GM19438 (cell line): ENCODE data around the gene OR52L1.
"Not testable (repeated sequence)": the region's sequence is repeated elsewhere in the genome, so short reads cannot be mapped to it uniquely, and the experiment has no call there.

ENCODE experiments used
- ATAC-seq: cut with Tn5 transposase; IDR thresholded peaks from one replicate; pipeline ENCODE4 v1.9.1; 2021; ENCODE audit warnings: low read depth; ENCODE audit not compliant: unreplicated experiment

Gene OR52L1

DNA sequence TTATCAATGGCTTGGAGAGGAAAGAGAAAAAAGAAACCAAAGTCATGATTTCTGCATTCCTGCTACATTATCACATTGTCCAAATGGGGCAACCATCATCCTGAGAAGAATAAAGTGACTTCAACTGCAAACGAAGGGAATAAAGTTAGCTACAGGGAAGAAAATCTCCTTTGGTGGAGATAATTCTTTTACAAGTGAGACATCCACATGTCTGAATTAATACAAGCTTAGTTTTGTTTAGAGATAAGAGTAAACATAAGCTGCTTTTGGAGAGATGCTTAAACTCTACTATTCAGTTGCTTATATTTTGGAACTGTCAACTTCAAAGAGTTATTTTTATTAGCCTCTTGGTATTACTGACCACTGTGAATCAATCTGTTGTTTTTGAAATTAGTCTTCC is at the start of gene OR52L1:
OR52L1 (minus strand) TSS at position 101 of the 400 bp plus-strand sequence; CDS start at position 46, 55 bp downstream.
- ATAC-seq = no peak

DNA sequence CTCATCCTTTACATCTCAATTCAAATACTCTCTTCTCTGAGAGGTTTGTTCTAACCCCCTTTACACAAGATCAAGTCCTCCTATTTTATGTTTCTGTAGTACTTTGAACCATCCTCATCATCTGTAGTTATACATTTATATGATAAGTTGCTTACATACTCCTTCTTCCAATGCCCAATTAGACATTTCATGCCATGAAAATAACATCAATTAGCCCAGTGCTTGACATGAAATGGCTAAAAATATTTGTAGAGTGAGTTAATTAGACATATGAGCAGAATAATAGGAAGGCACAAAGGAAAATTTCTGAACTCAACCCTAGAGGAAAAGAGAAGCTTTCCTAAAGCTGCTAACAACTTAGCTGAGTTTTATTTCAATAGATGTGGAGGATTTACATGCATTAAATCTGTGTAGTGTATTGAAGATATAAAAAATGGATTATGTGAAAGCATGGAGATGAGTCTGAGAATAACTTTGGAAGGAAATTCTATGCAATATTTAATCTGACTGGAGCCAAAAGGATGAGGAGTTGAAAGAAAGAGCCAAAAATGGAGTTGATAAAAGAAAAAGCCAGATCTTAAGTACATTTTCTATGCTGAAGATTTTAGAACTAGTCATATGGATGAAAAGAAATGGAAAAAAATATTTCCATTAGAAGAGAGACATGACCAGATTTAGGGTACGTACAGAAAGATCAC is 44.1 kb upstream of the OR52L1 start, which contains the start of gene OR56A1:
OR56A1 (minus strand) TSS at position 51 of the 698 bp plus-strand sequence. CDS start 3,066 bp downstream, outside the sequence.
- no peak for ATAC-seq

DNA sequence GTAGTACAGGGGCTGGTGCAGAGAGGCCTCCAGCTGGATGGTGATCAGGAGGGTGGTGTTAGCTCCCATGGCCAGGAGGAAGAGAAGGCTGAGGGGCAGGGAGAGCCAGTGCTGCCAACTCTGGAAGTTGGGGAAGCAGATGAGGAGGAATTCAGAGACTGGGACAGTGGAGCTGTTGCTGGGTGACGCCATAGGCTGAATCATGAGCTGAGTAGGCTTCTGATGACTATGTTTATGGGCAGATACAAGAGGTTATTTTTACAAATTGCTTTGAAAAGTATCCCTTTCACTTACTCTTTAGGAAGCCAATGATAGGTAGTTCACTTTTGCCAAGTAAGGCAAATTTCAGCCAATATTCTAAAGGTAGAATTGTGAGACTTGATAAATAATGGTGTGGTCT is 40.7 kb upstream of the OR52L1 start:
- ATAC-seq = no peak

DNA sequence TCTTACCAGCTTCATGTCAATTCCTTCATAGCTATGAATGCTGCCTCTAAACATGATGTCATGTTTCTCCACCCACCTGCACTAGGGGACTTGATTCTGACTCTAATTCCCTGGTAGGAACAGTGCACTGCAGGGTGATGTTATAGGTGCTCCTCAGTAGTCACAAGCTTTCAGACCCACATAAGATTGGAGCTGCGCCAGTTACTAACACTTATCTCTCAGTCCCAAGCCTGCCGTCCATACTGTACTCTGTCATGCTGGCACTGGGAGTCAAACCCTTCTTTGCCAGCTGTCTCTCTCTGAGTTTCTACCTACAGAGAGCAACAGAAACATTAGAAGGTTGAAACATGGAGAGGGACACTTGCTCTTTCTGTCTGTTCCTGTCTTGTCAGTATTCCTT is 38.3 kb upstream of the OR52L1 start:
- ATAC-seq = no peak

DNA sequence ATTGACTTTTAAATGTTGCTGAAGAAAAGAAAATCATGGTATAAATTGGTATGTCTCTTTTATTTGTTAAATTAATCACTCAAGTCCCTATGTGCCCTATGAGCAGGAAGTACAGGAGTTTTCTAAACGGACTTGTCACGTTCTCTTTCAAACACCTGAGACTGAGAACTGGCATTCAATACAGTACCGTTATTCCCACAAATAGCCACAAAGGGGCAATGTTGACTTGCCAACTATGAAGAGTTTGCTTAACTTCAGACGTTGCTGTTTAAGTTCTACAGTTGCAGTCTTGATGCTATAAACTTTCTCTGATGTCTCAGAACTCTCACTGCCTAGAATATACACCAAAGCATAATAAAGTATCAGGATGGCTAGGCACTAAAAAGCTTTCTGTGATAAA is 36.2 kb upstream of the OR52L1 start:
- no peak for ATAC-seq

DNA sequence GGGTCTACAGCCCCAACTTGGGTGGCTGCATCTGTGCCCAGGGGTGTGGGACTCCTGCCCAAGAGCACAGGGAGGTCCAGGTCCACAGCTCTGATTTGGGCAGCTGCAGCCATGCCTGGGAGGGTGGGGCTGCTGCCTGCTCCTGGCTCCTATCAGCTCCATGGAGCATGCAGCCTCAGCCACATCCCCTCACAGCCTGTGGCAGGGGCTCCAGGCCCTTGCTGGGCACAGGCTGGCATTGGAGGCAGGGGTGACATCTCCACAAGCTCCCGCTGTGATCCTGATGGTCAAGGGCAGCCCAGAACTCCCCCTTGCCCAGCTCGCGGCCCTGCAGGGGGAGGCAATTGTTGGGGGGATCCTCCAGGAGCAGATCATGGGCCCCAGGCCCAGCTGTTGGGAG is 26.3 kb upstream of the OR52L1 start:
- no peak for ATAC-seq

DNA sequence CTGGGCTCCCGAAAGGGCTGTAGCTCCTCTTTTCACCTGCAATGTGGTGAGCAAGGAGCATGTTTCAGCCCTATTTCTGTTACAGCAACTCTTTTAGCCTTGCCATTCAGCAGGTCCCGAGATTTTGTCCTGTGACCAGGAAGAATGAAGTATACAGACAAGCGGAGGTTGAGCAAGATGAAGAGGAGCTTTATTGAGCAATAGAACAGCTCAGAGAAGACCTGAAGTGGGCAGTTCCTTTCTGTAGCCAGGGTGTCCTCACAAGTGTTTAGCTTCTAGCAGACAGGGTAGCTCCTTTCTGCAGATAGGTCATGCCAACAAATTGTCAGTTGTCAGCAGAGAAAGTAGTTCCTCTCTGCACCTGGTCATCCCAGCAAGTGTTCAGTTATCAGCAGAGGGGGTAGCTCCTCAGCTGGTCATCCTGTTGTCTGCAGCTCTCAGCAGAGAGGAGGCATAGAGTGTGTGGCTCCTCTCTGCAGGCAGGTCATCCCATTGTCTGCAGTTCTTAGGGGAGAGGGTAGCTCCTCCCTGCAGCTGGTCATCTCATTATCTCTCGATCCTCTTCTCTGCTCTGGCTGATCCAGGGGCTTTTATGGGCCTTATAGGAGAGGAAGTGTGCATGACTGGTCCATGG is 25.4 kb upstream of the OR52L1 start:
- no peak for ATAC-seq

DNA sequence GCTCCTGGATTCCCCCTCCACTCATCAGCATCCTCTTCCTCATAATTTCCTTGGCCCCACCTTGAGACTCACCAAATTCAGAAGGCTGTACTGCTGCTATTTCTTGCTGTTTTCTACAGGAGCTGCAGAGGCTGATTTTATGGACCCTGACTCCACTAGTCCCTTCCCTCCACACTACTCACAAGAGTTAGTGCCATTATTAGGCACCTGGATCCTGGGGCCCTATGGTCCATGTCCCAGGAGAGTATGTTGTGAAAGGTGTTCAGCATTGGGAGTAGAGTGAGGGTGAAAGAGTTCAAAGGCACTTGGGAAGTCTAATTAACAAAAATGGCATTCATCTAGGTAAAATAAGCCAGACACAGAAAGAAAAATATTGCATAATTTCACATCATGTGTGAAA is 20.1 kb upstream of the OR52L1 start, which contains the start of gene OR56A4:
OR56A4 (minus strand) TSS at position 101 of the 400 bp plus-strand sequence. CDS start 3,954 bp downstream, outside the sequence.
- ATAC-seq = no peak

DNA sequence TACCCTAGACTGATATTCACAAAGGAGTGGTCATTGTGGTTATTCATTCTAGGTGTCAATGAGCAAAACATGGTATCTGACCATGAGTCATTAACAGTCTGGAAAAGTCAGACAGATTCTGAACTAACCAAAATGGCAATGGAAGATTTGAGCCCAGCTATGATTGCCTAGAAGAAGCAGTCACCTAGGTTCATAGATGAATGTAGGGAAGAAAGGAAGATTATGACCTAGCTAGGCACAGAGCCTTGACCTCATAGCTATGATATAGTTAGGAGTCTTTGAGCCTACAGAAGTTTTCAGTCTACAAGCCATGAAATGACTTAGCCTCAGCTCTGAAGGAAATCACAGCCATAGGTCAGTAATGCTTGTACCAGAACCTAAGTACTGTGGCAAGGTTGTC is 19.6 kb upstream of the OR52L1 start:
- ATAC-seq = no peak

DNA sequence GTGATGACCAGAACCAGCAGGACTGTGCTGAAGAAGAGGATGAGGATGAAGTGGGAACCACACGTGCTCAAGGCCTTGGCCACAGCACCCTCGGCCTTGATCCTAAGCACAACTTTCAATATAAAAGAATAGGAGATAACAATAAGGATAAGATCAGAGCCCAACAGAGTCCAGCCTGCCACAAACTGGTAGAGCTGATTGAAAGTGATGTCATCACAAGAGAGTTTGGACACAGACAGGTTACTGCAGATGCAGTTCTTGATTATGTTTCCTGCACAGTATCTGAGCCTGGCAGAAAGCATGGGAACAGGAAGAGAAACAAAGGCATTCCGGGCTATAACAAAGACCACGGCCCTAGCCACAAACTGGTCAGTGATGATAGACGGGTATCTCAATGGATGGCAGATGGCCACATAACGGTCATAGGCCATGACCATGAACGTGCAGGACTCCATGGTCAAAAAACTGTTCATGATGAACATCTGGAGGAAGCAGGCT is 15.5 kb upstream of the OR52L1 start:
- no peak for ATAC-seq

DNA sequence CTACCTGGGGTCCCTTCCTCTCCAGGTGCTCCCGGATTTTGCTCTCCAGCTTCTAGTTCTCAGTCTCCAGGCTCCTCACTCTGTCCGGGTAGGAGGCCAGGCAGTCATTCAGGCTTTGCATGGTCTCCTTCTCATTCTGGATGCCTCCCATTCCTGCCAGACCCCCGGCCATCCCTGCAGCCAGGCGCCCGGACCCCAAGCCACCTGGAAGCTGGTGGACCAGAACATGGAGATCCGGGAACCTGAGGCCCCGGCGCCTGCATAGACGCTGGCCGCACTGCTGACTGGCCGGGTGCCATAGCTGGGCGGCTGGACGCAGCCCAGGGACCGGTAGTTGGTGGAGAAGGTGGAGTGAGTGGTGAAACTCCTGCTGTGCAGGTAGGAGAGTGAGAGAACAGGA is 8.0 kb upstream of the OR52L1 start:
- ATAC-seq = no peak

DNA sequence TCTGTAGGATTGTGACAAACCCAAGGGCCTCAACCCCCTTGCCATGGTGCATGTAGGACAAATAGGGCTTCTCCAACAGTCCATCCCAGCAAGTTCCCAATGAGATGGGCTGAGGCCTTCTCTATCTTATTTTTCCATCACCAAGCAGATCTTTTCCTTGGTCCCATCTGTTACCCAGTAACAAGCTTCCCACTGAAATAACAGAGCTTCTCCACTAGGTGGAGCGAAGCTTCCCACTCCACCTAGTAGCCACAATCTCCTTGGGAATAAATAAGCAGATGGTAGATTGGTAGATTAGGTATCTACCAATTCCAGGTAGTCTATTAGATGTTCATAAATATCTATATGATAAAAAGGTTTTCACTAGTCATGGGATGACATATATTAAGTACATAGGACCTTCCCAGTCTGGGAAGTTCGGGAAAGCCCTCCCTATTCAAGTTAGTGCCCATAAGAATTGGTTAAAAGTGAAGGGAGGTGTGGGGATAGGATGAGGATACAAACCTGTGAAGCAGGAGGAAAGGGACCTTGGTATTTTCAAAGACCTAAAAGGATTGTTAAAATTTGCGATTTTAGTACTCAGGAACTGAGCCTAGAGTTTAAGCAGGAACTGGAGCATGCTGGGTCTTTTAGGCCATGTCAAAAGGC is 5.9 kb upstream of the OR52L1 start:
- no peak for ATAC-seq

DNA sequence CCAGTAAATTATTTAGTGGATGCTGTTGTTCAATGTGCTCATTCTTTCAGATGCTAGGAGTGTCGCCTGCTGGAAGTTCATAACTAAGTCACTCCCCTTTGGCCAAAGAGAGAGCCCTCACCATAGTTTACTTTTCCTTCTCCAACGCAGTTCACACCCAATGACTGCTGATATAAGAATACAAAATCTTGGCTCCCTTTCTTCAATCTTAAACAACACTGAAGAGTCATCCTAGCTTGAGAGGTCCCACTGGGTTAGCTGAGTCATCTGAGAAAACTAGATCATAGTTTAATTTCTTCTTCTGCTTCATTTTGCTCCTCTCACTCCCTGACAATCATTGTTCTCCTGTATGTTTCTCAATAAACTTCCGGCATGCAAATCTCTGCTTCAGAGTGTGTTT is 5.4 kb upstream of the OR52L1 start:
- ATAC-seq = no peak

DNA sequence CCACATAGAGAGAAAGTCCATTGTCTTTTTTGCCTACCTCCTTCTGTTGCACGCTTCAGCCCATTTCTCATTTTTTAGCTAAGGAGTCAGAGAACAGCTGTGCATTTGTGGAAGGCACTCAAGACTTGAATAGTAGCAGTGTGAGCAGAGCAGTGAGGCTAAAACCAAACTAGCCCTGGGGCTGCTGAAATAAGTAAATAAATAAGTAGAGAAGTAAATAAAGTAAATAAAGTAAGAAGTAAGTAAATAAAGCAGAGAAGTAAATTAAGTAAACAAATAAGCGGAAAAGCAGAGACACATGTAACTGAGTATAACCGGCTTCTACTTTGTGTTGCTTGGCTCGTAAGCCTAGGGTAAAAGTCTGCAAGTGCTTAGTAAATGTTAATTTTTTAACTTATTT is 2.4 kb upstream of the OR52L1 start:
- no peak for ATAC-seq

DNA sequence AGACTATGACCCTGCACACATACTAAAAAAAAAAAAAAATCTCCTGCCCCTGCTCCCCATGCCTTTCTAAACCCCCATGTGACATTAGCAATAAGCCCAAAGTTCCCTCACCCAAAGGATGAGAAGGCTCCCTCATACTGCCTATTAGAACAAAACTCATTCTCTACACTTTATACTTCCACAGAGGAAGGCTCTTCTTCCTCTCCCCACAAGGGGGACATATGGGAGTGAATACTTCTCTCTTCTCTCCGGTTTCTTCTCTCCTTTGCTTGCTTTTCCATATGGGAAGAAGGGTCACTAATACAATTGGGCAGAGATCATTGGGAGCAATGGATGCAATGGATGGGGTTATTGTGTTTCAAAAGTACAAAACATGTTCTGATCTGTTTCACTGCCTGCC is 3.3 kb downstream of the OR52L1 start:
- ATAC-seq = no peak

DNA sequence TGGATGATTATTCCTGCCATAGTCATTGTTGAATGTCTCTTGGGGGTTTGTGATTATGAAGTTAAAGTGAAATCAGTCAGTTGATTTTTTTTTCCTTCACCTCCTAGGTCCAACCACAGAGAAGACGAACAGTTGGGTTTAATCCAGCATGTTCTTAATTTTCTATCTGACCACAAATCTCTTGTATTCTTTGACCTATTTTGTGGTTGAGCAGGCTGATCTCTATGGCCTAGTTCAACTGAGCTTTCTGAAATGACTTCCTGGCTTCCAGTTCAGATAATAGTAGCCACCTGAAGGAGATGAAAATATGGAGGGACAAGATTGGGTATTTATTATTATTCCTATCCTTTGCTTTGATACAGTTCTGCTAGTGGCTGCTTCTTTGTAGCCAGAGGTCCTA is 13.3 kb downstream of the OR52L1 start:
- ATAC-seq = no peak

DNA sequence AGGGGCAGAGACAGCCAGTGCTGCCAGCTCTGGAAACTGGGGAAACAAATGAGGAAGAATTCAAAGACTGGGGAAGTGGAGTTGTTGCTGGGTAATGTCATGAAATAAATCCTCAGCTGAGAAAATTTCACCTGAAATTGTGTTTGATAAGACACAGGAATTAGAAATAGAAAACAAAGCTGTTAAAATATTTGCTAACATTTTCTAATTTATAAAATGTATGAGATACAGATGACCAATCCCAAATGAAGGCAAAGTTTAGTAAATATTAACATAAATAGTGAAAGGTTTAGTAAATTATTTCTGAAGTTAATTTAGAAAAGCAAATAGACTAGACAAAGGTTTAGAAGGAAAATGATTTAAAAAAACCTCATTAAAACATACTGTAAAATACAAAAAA is 18.4 kb downstream of the OR52L1 start, which contains the start of gene OR56A5:
OR56A5 (minus strand) TSS at position 101 of the 400 bp plus-strand sequence; CDS start at position 101, 0 bp downstream.
- ATAC-seq = no peak

DNA sequence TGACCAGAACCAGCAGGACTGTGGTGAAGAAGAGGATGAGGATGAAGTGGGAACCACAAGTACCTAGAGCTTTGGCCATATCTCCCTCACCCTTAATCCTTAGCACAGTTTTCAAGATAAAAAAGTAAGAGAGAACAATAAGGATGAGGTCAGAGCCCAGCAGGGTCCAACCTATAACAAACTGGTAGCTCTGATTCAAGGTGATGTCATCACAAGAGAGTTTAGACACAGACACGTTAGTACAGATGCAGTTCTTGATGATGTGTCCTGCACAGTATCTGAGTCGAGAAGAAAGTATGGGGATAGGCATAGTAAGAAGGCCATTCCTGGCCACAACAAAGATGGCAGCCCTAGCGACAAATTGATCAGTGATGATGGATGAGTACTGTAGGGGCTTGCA is 19.1 kb downstream of the OR52L1 start:
- ATAC-seq = no peak

DNA sequence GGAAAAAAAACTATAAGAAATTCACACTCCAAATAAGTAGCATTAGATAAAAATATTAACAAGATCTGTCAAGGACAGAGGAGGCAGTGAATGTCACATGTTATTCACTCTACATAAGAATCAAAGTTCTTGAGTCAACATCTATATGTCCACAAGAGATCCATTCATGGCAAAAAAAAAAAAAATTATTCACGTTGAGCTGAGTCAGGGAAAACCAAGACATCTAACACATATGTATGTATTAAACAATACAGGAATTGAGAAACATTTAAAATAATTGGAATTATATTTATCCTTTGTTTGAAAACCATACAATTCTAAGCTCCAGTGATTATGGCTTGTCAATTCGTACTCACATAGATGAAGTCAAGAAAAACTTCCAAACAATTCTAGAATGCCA is 19.8 kb downstream of the OR52L1 start:
- no peak for ATAC-seq

DNA sequence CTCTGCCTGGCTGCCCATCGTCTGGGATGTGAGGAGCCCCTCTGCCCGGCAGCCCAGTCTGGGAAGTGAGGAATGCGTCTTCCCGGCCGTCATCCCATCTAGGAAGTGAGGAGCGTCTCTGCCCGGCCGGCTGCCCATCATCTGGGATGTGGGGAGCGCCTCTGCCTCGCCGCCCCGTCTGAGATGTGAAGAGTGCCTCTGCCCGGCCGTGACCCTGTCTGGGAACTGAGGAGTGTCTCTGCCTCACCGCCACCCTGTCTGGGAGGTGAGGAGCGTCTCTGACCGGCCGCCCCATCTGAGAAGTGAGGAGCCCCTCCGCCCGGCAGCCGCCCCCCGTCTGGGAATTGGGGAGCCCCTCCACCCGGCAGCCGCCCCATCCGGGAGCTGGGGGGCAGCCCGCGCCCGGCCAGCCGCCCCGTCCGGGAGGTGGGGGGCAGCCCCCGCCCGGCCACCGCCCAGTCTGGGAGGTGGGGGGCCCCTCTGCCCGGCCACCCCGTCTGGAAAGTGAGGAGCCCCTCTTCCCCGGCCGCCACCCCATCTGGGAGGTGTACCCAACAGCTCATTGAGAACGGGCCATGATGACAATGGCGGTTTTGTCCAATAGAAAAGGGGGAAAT is 26.0 kb downstream of the OR52L1 start:
- not testable (repeated sequence) for ATAC-seq

DNA sequence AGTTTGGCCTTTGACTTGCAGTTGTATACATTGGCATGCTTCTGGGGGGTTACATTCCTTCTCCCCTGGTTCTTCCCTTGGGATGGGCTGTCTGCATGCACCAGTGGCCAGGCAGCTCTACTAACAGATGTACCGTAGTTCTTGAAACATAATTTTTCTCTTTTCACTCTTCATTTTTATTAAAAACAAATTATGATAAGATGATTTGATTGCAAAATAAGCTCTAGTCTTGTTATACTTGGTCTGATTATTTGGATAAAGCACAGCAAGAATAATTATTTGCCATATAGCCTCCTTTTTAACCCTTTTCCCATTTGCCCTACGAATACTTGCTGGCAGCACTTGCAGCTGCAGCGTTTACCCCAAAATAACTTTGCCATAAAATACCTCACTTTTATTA is 31.2 kb downstream of the OR52L1 start:
- ATAC-seq = no peak
